HCT116 (cell line): ENCODE results near the gene ADNP. TPM values are rescaled to one million over a fixed set of nuclear protein-coding genes. Genes with fewer than 3 reads are reported as not detected.

Experiments
- ATAC-seq: fragments of 200-7000 bp; cut with Tn5 transposase; 2 replicates; pipeline ENCODE4 v1.9.1; 2020; ENCODE audit warnings: mild to moderate bottlenecking, moderate library complexity
- BruUV-seq: library from RNA; stranded (reverse); fragments of 400-500 nt; replicated peaks from 2 replicates; lab custom pipeline; 2021; lab: Mats Ljungman, UMichigan
- CTCF ChIA-PET: fragments of 300-600 bp; sonication (Branson Sonifier 250); formaldehyde crosslinking; loops from one replicate; lab custom pipeline; 2021; ENCODE audit warnings: antibody characterized with exemption; lab: Charles Lee
- POLR2A ChIA-PET: fragments of 300-600, 350-600 bp; sonication (Branson Sonifier 250); formaldehyde crosslinking; loops from one replicate; lab custom pipeline; 2021; ENCODE audit warnings: antibody characterized with exemption; lab: Charles Lee
- RAD21 ChIA-PET, 2 experiments: fragments of 300-600 bp; sonication (Branson Sonifier 250); formaldehyde crosslinking; loops; one replicate each; lab custom pipeline; 2023; ENCODE audit warnings: low total read pairs in 2 of 2; ENCODE audit not compliant: uncharacterized antibody in 2 of 2, unreplicated experiment in 2 of 2, low non-redundant PET in 1 of 2; lab: Charles Lee
- DNase-seq: peaks from one replicate; pipeline ENCODE4 v3.0.0-alpha.2; 2010; ENCODE audit warnings: low read depth, low spot score
- H2AFZ ChIP-seq: fragments of 200-600 bp; shearing (Covaris generic), sonication (generic); 2 replicates; pipeline ENCODE4 v1.6.1; 2017; ENCODE audit warnings: low read depth, mixed run types, mixed read lengths, antibody characterized with exemption, low read length; ENCODE audit not compliant: poor library complexity, severe bottlenecking
- H3K27ac ChIP-seq: 2 replicates; pipeline ENCODE4 v1.5.1; 2012; ENCODE audit warnings: low read depth, low read length
- H3K27me3 ChIP-seq: fragments of 200-600 bp; sonication (generic); 2 replicates; pipeline ENCODE4 v1.6.1; 2016; ENCODE audit warnings: mixed run types, low read length, mixed read lengths; ENCODE audit not compliant: insufficient read depth
- H3K36me3 ChIP-seq, 2 experiments: fragments of 200-500 bp in 1 of 2; fragments of 200-600 bp in 1 of 2; sonication (Bioruptor generic) in 1 of 2; sonication (generic) in 1 of 2; 2 replicates each; pipeline versions ENCODE4 v1.5.1 to v1.6.1; 2014 to 2016; ENCODE audit warnings: low read length in 2 of 2, inconsistent platforms in 1 of 2, mixed read lengths in 1 of 2, mixed run types in 1 of 2; ENCODE audit not compliant: insufficient read depth in 2 of 2, control insufficient read depth in 1 of 2
- H3K4me1 ChIP-seq, 2 experiments: fragments of 200-600 bp in 1 of 2; sonication (generic) in 1 of 2; 2 replicates each; pipeline versions ENCODE4 v1.5.1 to v1.6.1; 2012 to 2017; ENCODE audit warnings: low read length in 2 of 2, inconsistent platforms in 1 of 2, mild to moderate bottlenecking in 1 of 2, mixed read lengths in 1 of 2, mixed run types in 1 of 2, moderate library complexity in 1 of 2; ENCODE audit not compliant: insufficient read depth in 2 of 2, control insufficient read depth in 1 of 2
- H3K4me2 ChIP-seq: fragments of 200-600 bp; sonication (generic); 2 replicates; pipeline ENCODE4 v1.6.1; 2017; ENCODE audit warnings: mixed run types, low read length, mixed read lengths
- H3K4me3 ChIP-seq, 2 experiments: fragments of 200-600 bp in 1 of 2; sonication (generic) in 1 of 2; replicated peaks in 1 of 2; 2 replicates each; pipeline ENCODE4 v1.5.1; 2011 to 2016; ENCODE audit warnings: low read length in 2 of 2, control low read depth in 1 of 2, low read depth in 1 of 2, mild to moderate bottlenecking in 1 of 2, mixed read lengths in 1 of 2, mixed run types in 1 of 2
- H3K79me2 ChIP-seq: fragments of 200-600 bp; sonication (generic); 2 replicates; pipeline ENCODE4 v1.6.1; 2017; ENCODE audit warnings: mild to moderate bottlenecking, mixed run types, low read length, moderate library complexity, mixed read lengths; ENCODE audit not compliant: insufficient read depth
- H3K9ac ChIP-seq: fragments of 200-600 bp; sonication (generic); 2 replicates; pipeline ENCODE4 v1.6.1; 2016; ENCODE audit warnings: low read length, mixed read lengths
- H3K9me2 ChIP-seq: fragments of 200-600 bp; sonication (generic), shearing (Covaris generic); 2 replicates; pipeline ENCODE4 v1.6.1; 2017; ENCODE audit warnings: mixed run types, mild to moderate bottlenecking, moderate library complexity; ENCODE audit not compliant: insufficient read depth
- H3K9me3 ChIP-seq, 2 experiments: fragments of 200-500 bp in 1 of 2; fragments of 200-600 bp in 1 of 2; sonication (Bioruptor generic) in 1 of 2; sonication (generic) in 1 of 2; 2 replicates each; pipeline ENCODE4 v1.6.1; 2014 to 2017; ENCODE audit warnings: low read length in 2 of 2, mixed read lengths in 2 of 2, inconsistent platforms in 1 of 2, low read depth in 1 of 2, mild to moderate bottlenecking in 1 of 2, mixed run types in 1 of 2, moderate library complexity in 1 of 2; ENCODE audit not compliant: control insufficient read depth in 1 of 2, insufficient read depth in 1 of 2
- H4K20me1 ChIP-seq: fragments of 200-600 bp; sonication (generic), shearing (Covaris generic); 2 replicates; pipeline ENCODE4 v1.6.1; 2017; ENCODE audit warnings: mixed run types, mild to moderate bottlenecking, moderate library complexity; ENCODE audit not compliant: insufficient read depth
- CBX3 ChIP-seq: IDR thresholded peaks from 2 replicates; pipeline ENCODE4 v1.6.1; 2012; ENCODE audit warnings: low read depth
- CEBPB ChIP-seq: IDR thresholded peaks from 2 replicates; pipeline ENCODE4 v1.6.1; 2012; ENCODE audit warnings: low read depth
- EGR1 ChIP-seq: IDR thresholded peaks from 2 replicates; pipeline ENCODE4 v1.6.1; 2012; ENCODE audit warnings: low read depth
- ELF1 ChIP-seq: IDR thresholded peaks from 2 replicates; pipeline ENCODE4 v1.6.1; 2012; ENCODE audit warnings: low read depth, borderline replicate concordance
- EZH2 ChIP-seq: fragments of 200-600 bp; sonication (generic); IDR thresholded peaks from 2 replicates; pipeline ENCODE4 v1.6.1; 2017; ENCODE audit warnings: antibody characterized with exemption, mixed run types
- EZH2phosphoT487 ChIP-seq: fragments of 200-600 bp; IDR thresholded peaks from 2 replicates; pipeline ENCODE4 v1.6.1; 2018; ENCODE audit warnings: antibody characterized with exemption, borderline replicate concordance
- FOSL1 ChIP-seq: IDR thresholded peaks from 2 replicates; pipeline ENCODE4 v1.6.1; 2012; ENCODE audit warnings: low read depth
- POLR2A ChIP-seq: IDR thresholded peaks from 2 replicates; pipeline ENCODE4 v1.7.0; 2011; ENCODE audit warnings: borderline replicate concordance; ENCODE audit not compliant: insufficient read depth, insufficient read length; ENCODE audit errors: extremely low read depth
- POLR2AphosphoS5 ChIP-seq: IDR thresholded peaks from 2 replicates; pipeline ENCODE4 v1.6.1; 2011; ENCODE audit warnings: mild to moderate bottlenecking, low read depth, low read length, moderate library complexity
- RAD21 ChIP-seq: IDR thresholded peaks from 2 replicates; pipeline ENCODE4 v1.6.1; 2012; ENCODE audit warnings: low read depth, mild to moderate bottlenecking
- SIN3A ChIP-seq: IDR thresholded peaks from 2 replicates; pipeline ENCODE4 v1.6.1; 2012; ENCODE audit warnings: low read depth
- SP1 ChIP-seq: IDR thresholded peaks from 2 replicates; pipeline ENCODE4 v1.6.1; 2012; ENCODE audit warnings: low read depth
- ZFX ChIP-seq: fragments of 450-650 bp; IDR thresholded peaks from 2 replicates; pipeline ENCODE4 v1.6.1; 2017
- intact Hi-C: fragments of 100-400 bp; cut with micrococcal nuclease; formaldehyde crosslinking; loops from 2 replicates; pipeline ENCODE4 v1.10.0; 2022
- total RNA-seq: library from RNA; stranded (reverse); gene quantifications from one replicate; pipeline ENCODE4 v1.2.1, GENCODE V29; 2021; ENCODE audit not compliant: unreplicated experiment
- TF ChIP-seq, protein P1 (sequence below): IDR thresholded peaks from 2 replicates; pipeline ENCODE4 v1.6.1; 2012
- TF ChIP-seq, protein P2 (sequence below), 3 experiments: fragments of 200-600 bp in 1 of 3; sonication (generic) in 1 of 3; IDR thresholded peaks in 2 of 3; conservative IDR thresholded peaks in 1 of 3; 2 replicates each; pipeline ENCODE4 v1.5.1; 2012 to 2017; ENCODE audit warnings: low read depth in 2 of 3, low read length in 2 of 3, antibody characterized with exemption in 1 of 3, borderline replicate concordance in 1 of 3, control low read depth in 1 of 3, mild to moderate bottlenecking in 1 of 3, mixed read lengths in 1 of 3, mixed run types in 1 of 3, moderate library complexity in 1 of 3; ENCODE audit not compliant: insufficient read depth in 1 of 3
- TF ChIP-seq, protein P3 (sequence below): IDR thresholded peaks from 2 replicates; pipeline ENCODE4 v1.6.1; 2011; ENCODE audit warnings: mild to moderate bottlenecking, low read length, moderate library complexity; ENCODE audit not compliant: insufficient replicate concordance; ENCODE audit errors: extremely low read depth

ADNP gene
- total RNA-seq, 1 experiment from 2014 or later, result 85.9 TPM

DNA sequence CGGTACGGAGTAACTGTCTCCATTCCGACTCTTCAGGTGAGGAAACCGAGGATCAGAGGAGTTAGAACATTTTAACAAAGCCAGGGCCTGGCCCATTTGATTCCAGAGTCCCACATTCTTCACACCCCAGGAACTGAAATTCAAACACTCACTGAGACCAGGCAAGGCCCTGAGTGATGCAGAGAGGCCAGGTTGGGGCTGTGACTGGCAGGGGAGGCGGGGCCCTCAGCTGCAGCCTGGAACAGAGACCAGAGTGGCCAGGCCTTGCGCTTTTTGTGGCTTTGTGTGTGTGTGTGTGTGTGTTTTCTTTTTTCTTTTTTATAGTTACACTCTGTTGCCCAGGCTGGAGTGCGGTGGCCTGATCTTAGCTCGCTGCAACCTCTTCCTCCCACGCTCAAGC lies 79.2 kb downstream of the ADNP start:
- no peak for DNase-seq
- no peak overlapping the region for H3K9ac ChIP-seq
- TF ChIP-seq, protein P1, sequence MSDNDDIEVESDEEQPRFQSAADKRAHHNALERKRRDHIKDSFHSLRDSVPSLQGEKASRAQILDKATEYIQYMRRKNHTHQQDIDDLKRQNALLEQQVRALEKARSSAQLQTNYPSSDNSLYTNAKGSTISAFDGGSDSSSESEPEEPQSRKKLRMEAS, result no peak
- no peak for TF ChIP-seq EZH2
- TF ChIP-seq CEBPB, result no peak
- no peak for TF ChIP-seq SP1
- TF ChIP-seq POLR2AphosphoS5, result no peak
- TF ChIP-seq CBX3, result no peak
- TF ChIP-seq EZH2phosphoT487, result no peak
- TF ChIP-seq SIN3A, result no peak
- TF ChIP-seq, all 23 proteins: peak for 0

DNA sequence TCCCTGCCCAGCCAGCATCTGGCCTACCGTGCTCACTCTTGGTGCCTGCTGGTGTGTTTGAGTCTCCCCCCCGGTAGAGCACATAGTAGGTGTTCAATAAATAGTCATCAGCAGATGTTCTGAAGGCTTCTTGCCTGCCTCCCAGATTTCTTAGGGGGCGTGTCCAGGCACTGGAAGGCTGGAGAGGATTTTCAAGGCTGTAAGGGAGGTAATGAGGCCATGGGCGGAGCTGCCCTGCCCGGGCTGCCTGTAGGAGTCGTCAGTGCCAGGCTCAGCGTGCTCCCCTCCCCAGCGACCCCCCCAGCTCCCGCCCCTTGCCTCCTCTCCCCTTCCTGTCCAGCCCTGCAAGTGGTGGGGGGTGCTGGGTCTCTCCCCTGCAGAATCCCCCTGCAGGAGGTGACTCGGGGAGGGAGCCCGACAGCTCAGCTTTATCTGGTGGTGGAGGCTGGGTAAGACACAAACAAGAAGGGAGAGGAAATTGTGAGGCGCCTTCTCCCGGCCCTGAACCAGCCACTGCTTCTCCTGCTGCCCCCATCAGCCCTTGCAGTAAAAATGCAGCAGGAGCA lies 80.4 kb downstream of the ADNP start:
- ATAC-seq (peak; percentile 77), DNase-seq (no peak)
- no peak overlapping the region for H3K4me3 ChIP-seq
- ChIA-PET RAD21 (no interaction called here), POLR2A (no interaction called here), CTCF (interaction anchor here (1.0 kb wide), 1 partner anchor 79 kb away, joined by 3 read pairs; no protein-coding TSS in a partner anchor)
- BruUV-seq, result no TSS peak
- no peaks in the 10 kb centered on the region for H3K36me3 ChIP-seq
- H3K27me3 ChIP-seq, result no peaks in the 10 kb centered on the region
- H3K79me2 ChIP-seq, result no peaks in the 10 kb centered on the region
- no peak overlapping the region for H3K9ac ChIP-seq
- peaks cover 22 to 33% of the 10 kb centered on the region in 2 experiments for H3K4me1 ChIP-seq
- H2AFZ ChIP-seq, result no peak overlapping the region
- no peaks in the 10 kb centered on the region for H3K9me2 ChIP-seq
- no peaks in the 10 kb centered on the region for H3K9me3 ChIP-seq
- H4K20me1 ChIP-seq, result no peaks in the 10 kb centered on the region
- no peak overlapping the region for H3K27ac ChIP-seq
- H3K4me2 ChIP-seq, result 0 out of 2 replicates have a peak overlapping the region, but pooled peaks have one; percentile 17
- intact Hi-C loops, result no loop called here
- TF ChIP-seq EZH2phosphoT487, result no peak
- TF ChIP-seq SP1, result no peak
- TF ChIP-seq EGR1, result no peak
- TF ChIP-seq ZFX, result no peak
- TF ChIP-seq, protein P1, result no peak
- TF ChIP-seq ELF1, result no peak
- TF ChIP-seq CEBPB, result no peak
- no peak for TF ChIP-seq SIN3A
- TF ChIP-seq POLR2AphosphoS5, result no peak
- TF ChIP-seq, protein P2, sequence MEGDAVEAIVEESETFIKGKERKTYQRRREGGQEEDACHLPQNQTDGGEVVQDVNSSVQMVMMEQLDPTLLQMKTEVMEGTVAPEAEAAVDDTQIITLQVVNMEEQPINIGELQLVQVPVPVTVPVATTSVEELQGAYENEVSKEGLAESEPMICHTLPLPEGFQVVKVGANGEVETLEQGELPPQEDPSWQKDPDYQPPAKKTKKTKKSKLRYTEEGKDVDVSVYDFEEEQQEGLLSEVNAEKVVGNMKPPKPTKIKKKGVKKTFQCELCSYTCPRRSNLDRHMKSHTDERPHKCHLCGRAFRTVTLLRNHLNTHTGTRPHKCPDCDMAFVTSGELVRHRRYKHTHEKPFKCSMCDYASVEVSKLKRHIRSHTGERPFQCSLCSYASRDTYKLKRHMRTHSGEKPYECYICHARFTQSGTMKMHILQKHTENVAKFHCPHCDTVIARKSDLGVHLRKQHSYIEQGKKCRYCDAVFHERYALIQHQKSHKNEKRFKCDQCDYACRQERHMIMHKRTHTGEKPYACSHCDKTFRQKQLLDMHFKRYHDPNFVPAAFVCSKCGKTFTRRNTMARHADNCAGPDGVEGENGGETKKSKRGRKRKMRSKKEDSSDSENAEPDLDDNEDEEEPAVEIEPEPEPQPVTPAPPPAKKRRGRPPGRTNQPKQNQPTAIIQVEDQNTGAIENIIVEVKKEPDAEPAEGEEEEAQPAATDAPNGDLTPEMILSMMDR (IDR thresholded peaks at IDR 0.05 in 2 of 3, conservative IDR thresholded peaks at IDR 0.05 in 1 of 3; ENCODE audit: borderline replicate concordance in 1 of 3, insufficient read depth in 1 of 3, low read depth in 2 of 3, low read length in 2 of 3), result no peak
- TF ChIP-seq RAD21, result no peak
- TF ChIP-seq, protein P3, sequence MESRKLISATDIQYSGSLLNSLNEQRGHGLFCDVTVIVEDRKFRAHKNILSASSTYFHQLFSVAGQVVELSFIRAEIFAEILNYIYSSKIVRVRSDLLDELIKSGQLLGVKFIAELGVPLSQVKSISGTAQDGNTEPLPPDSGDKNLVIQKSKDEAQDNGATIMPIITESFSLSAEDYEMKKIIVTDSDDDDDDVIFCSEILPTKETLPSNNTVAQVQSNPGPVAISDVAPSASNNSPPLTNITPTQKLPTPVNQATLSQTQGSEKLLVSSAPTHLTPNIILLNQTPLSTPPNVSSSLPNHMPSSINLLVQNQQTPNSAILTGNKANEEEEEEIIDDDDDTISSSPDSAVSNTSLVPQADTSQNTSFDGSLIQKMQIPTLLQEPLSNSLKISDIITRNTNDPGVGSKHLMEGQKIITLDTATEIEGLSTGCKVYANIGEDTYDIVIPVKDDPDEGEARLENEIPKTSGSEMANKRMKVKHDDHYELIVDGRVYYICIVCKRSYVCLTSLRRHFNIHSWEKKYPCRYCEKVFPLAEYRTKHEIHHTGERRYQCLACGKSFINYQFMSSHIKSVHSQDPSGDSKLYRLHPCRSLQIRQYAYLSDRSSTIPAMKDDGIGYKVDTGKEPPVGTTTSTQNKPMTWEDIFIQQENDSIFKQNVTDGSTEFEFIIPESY, result no peak
- TF ChIP-seq POLR2A, result no peak
- no peak for TF ChIP-seq FOSL1

More for the DNA sequence above, 79.2 kb downstream of the ADNP start:
- no TSS peak for BruUV-seq
- H3K9me2 ChIP-seq, result no peaks in the 10 kb centered on the region
- RAD21 ChIA-PET, result no interaction called here
- peaks cover 29 to 42% of the 10 kb centered on the region in 2 experiments for H3K4me1 ChIP-seq
- no peaks in the 10 kb centered on the region for H3K9me3 ChIP-seq
- no peak for ATAC-seq
- H4K20me1 ChIP-seq, result no peaks in the 10 kb centered on the region
- H3K4me2 ChIP-seq, result no peak overlapping the region
- no peaks in the 10 kb centered on the region for H3K27me3 ChIP-seq
- H3K36me3 ChIP-seq, result no peaks in the 10 kb centered on the region
- intact Hi-C loops, result no loop called here
- H2AFZ ChIP-seq, result no peak overlapping the region
- H3K4me3 ChIP-seq, result no peak overlapping the region
- no peaks in the 10 kb centered on the region for H3K79me2 ChIP-seq
- no peak overlapping the region for H3K27ac ChIP-seq
- CTCF ChIA-PET, result no interaction called here
- POLR2A ChIA-PET, result no interaction called here
